Measurements from ENCODE around the gene AK8. TPM values are rescaled to one million over a fixed set of nuclear protein-coding genes. Genes with fewer than 3 reads are reported as not detected.

Gene AK8
- total and polyA plus RNA-seq, 3 donors from 2014 or later = 15.0 to 54.8 (median 15.1) TPM

GRCh38 chr9:132827366-132827765, 50.7 kb downstream of the AK8 start:
- H3K27ac ChIP-seq = no peak overlapping the region
- 87 to 96% methylated on average over 5 of the region's 5 CpGs for WGBS, 2 donors
- TF ChIP-seq POLR2A (IDR thresholded peaks at IDR 0.05) = no peak
- TF ChIP-seq, protein P1, sequence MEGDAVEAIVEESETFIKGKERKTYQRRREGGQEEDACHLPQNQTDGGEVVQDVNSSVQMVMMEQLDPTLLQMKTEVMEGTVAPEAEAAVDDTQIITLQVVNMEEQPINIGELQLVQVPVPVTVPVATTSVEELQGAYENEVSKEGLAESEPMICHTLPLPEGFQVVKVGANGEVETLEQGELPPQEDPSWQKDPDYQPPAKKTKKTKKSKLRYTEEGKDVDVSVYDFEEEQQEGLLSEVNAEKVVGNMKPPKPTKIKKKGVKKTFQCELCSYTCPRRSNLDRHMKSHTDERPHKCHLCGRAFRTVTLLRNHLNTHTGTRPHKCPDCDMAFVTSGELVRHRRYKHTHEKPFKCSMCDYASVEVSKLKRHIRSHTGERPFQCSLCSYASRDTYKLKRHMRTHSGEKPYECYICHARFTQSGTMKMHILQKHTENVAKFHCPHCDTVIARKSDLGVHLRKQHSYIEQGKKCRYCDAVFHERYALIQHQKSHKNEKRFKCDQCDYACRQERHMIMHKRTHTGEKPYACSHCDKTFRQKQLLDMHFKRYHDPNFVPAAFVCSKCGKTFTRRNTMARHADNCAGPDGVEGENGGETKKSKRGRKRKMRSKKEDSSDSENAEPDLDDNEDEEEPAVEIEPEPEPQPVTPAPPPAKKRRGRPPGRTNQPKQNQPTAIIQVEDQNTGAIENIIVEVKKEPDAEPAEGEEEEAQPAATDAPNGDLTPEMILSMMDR (IDR thresholded peaks at IDR 0.05) = no peak
- no peak overlapping the region for H3K4me3 ChIP-seq
- DNase-seq = no peak
- no peaks in the 10 kb centered on the region for H3K9me3 ChIP-seq
- intact Hi-C loops (cut with DNase I; ENCODE audit: low total_unique reads) = no loop called here
- no peaks in the 10 kb centered on the region for H3K27me3 ChIP-seq
- H3K36me3 ChIP-seq (ENCODE audit: low read depth, missing control alignments) = no peaks in the 10 kb centered on the region
- no peaks in the 10 kb centered on the region for H3K4me1 ChIP-seq

- Histone ChIP-seq H3K4me1 (no peaks in the 10 kb centered on the region), H3K4me3 (no peak overlapping the region), H3K27me3 (no peaks in the 10 kb centered on the region), H3K27ac (no peak overlapping the region), H3K36me3 (ENCODE audit: low read depth, missing control alignments) (no peaks in the 10 kb centered on the region), H3K9me3 (no peaks in the 10 kb centered on the region)
- intact Hi-C loops (cut with DNase I; ENCODE audit: low total_unique reads) = no loop called here
- no peak for DNase-seq
- no peak for TF ChIP-seq POLR2A (IDR thresholded peaks at IDR 0.05)
- TF ChIP-seq, protein P1 (IDR thresholded peaks at IDR 0.05) = no peak
- 90 to 93% methylated on average over 13 of the region's 13 CpGs for WGBS, 2 donors
Measured at GRCh38 chr9:132826621-132827365, 51.3 kb downstream of the AK8 start.

- H3K4me1 ChIP-seq = no peaks in the 10 kb centered on the region
- H3K4me3 ChIP-seq = no peak overlapping the region
- H3K27me3 ChIP-seq = no peaks in the 10 kb centered on the region
- H3K27ac ChIP-seq = no peak overlapping the region
- H3K36me3 ChIP-seq (ENCODE audit: low read depth, missing control alignments) = no peaks in the 10 kb centered on the region
- TF ChIP-seq, protein P1 (IDR thresholded peaks at IDR 0.05) = no peak
- TF ChIP-seq POLR2A (IDR thresholded peaks at IDR 0.05) = no peak
- intact Hi-C loops (cut with DNase I; ENCODE audit: low total_unique reads) = no loop called here
- DNase-seq = no peak
- WGBS, 2 donors = 84 to 87% methylated on average over 12 of the region's 12 CpGs
- H3K9me3 ChIP-seq = no peaks in the 10 kb centered on the region
Measured at GRCh38 chr9:132826131-132826530, 52.0 kb downstream of the AK8 start.

DNA sequence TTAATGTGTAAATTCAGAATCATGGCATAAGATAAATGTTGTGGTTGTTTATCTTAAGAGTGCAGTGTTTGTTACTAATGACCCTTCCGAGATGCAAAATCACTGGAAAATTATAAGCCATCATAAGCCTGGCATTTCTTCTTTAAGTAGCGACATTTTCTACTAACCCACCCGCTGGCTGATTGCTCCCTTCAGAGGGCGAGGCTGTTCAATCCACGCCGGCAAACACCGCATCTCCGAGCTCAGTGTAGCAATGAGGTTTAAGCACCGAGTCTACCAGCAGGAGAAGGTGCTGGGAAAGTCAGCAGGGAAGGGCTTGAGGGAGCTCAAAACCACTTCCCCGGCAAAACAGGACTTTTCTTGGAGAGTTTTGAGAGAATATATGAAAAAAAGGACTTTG, 52.7 kb downstream of the AK8 start:
- DNase-seq = no peak
- H3K4me3 ChIP-seq = no peak overlapping the region
- no peaks in the 10 kb centered on the region for H3K27me3 ChIP-seq
- H3K27ac ChIP-seq = no peak overlapping the region
- no peak for TF ChIP-seq POLR2A (IDR thresholded peaks at IDR 0.05)
- TF ChIP-seq, protein P1 (IDR thresholded peaks at IDR 0.05) = no peak
- H3K9me3 ChIP-seq = no peaks in the 10 kb centered on the region
- intact Hi-C loops (cut with DNase I; ENCODE audit: low total_unique reads) = no loop called here
- H3K36me3 ChIP-seq (ENCODE audit: low read depth, missing control alignments) = no peaks in the 10 kb centered on the region
- no peaks in the 10 kb centered on the region for H3K4me1 ChIP-seq
- 79 to 82% methylated on average over 10 of the region's 10 CpGs for WGBS, 2 donors

- H3K36me3 ChIP-seq (ENCODE audit: low read depth, missing control alignments) = no peaks in the 10 kb centered on the region
- TF ChIP-seq POLR2A (IDR thresholded peaks at IDR 0.05) = no peak
- TF ChIP-seq, protein P1 (IDR thresholded peaks at IDR 0.05) = no peak
- H3K4me3 ChIP-seq = no peak overlapping the region
- no peaks in the 10 kb centered on the region for H3K9me3 ChIP-seq
- no peak for DNase-seq
- no peak overlapping the region for H3K27ac ChIP-seq
- intact Hi-C loops (cut with DNase I; ENCODE audit: low total_unique reads) = no loop called here
- WGBS, 2 donors = 89 to 90% methylated on average over 2 of the region's 2 CpGs
- no peaks in the 10 kb centered on the region for H3K27me3 ChIP-seq
- H3K4me1 ChIP-seq = no peaks in the 10 kb centered on the region
Measured at GRCh38 chr9:132824951-132825350, 53.1 kb downstream of the AK8 start.
